Measurements from ENCODE around the gene UBE2H.
"Not testable (repeated sequence)": the region's sequence is repeated elsewhere in the genome, so short reads cannot be mapped to it uniquely, and the experiment has no call there.

UBE2H gene

GRCh38 chr7:129823143-129823542 lies 129.6 kb downstream of the UBE2H start:
- DNase-seq (ENCODE audit: low read depth): not testable (repeated sequence)

- DNase-seq (ENCODE audit: low read depth): no peak
These were observed 131.3 kb downstream of the UBE2H start for GRCh38 chr7:129821476-129821875.

- no peak for DNase-seq (ENCODE audit: low read depth)
These were observed 136.0 kb downstream of the UBE2H start for GRCh38 chr7:129816742-129817141.

- no peak for DNase-seq (ENCODE audit: low read depth)
These were observed 144.9 kb downstream of the UBE2H start for GRCh38 chr7:129807863-129808262.

GRCh38 chr7:129804890-129805719 lies 147.7 kb downstream of the UBE2H start:
- no peak for DNase-seq (ENCODE audit: low read depth)

GRCh38 chr7:129804111-129804889 lies 148.5 kb downstream of the UBE2H start:
- DNase-seq (ENCODE audit: low read depth): no peak

GRCh38 chr7:129803546-129804081 lies 149.1 kb downstream of the UBE2H start:
- no peak for DNase-seq (ENCODE audit: low read depth)

GRCh38 chr7:129801882-129802281 lies 150.9 kb downstream of the UBE2H start:
- no peak for DNase-seq (ENCODE audit: low read depth)

GRCh38 chr7:129800901-129801300 lies 151.9 kb downstream of the UBE2H start:
- DNase-seq (ENCODE audit: low read depth): no peak

GRCh38 chr7:129799350-129799955 lies 153.3 kb downstream of the UBE2H start:
- no peak for DNase-seq (ENCODE audit: low read depth)

- DNase-seq (ENCODE audit: low read depth): no peak
These were observed 154.0 kb downstream of the UBE2H start for GRCh38 chr7:129798616-129799349.

GRCh38 chr7:129797214-129797789 lies 155.5 kb downstream of the UBE2H start:
- no peak for DNase-seq (ENCODE audit: low read depth)

- no peak for DNase-seq (ENCODE audit: low read depth)
These were observed 156.5 kb downstream of the UBE2H start for GRCh38 chr7:129796186-129796775.

- DNase-seq (ENCODE audit: low read depth): not testable (repeated sequence)
These were observed 158.3 kb downstream of the UBE2H start for GRCh38 chr7:129794461-129794860.

- DNase-seq (ENCODE audit: low read depth): no peak
These were observed 159.1 kb downstream of the UBE2H start for GRCh38 chr7:129793506-129794310.

- no peak for DNase-seq (ENCODE audit: low read depth)
These were observed 160.0 kb downstream of the UBE2H start for GRCh38 chr7:129792721-129793120.

GRCh38 chr7:129790136-129790535 lies 162.6 kb downstream of the UBE2H start:
- DNase-seq (ENCODE audit: low read depth): no peak

GRCh38 chr7:129789652-129790051 lies 163.1 kb downstream of the UBE2H start:
- DNase-seq (ENCODE audit: low read depth): no peak

GRCh38 chr7:129789000-129789399 lies 163.8 kb downstream of the UBE2H start:
- DNase-seq (ENCODE audit: low read depth): no peak

Measured in T follicular helper cell (primary cell).